ENCODE data around the gene GPX5. TPM values are rescaled to one million over a fixed set of nuclear protein-coding genes. Genes with fewer than 3 reads are reported as not detected.

The GPX5 gene
- total and polyA plus RNA-seq, 7 donors, result not detected

GRCh38 chr6:28523241-28523622 is 2.4 kb upstream of the GPX5 start:
- DNase-seq, result no peak
- H3K36me3 ChIP-seq, result no peaks in the 10 kb centered on the region
- 22 to 23% methylated on average over 3 of the region's 3 CpGs for WGBS, 2 donors
- H3K9me3 ChIP-seq, result no peaks in the 10 kb centered on the region
- no peaks in the 10 kb centered on the region for H3K4me1 ChIP-seq
- intact Hi-C loops (cut with DNase I), result no loop called here
- H3K27me3 ChIP-seq, result peaks cover 0 to under 1% (median 0%) of the 10 kb centered on the region in 3 donors
- no peak overlapping the region for H3K4me3 ChIP-seq
- TF ChIP-seq POLR2AphosphoS5 (IDR thresholded peaks at IDR 0.05), result no peak
- no peak for TF ChIP-seq CTCF (IDR thresholded peaks at IDR 0.05)
- no peak for TF ChIP-seq POLR2A (IDR thresholded peaks at IDR 0.05)
- no peak for TF ChIP-seq EP300 (IDR thresholded peaks at IDR 0.05)
- no peak overlapping the region for H3K27ac ChIP-seq

DNA sequence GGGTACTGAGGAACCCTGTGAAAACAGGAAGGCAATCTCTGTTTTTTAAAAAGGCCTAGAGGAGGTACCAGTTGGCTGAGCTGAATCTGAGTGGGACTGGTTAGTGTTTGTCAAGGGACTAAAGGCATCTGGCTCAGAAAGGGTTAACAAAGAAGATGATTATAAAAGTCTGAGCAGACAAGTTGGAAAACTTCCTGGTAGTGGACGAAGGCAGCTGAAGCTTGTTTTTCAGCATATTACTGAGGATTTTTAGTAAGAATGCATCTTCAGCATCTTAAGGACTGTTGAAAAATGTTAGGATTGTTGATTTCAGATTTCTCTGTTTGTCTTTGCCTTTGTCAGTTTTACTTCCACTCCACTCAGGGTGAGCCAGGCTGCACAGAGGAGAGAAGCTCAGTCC is 5.1 kb downstream of the GPX5 start:
- 5 to 14% methylated on average over 1 of the region's 1 CpG for WGBS, 2 donors
- intact Hi-C loops (cut with DNase I), result no loop called here
- Histone ChIP-seq H3K4me3 (no peak overlapping the region), H3K27me3 (peaks cover 0 to 10% (median 0%) of the 10 kb centered on the region in 3 donors), H3K36me3 (no peaks in the 10 kb centered on the region), H3K4me1 (no peaks in the 10 kb centered on the region), H3K27ac (no peak overlapping the region), H3K9me3 (no peaks in the 10 kb centered on the region)
- TF ChIP-seq EP300 (IDR thresholded peaks at IDR 0.05), result no peak
- no peak for TF ChIP-seq POLR2A (IDR thresholded peaks at IDR 0.05)
- no peak for TF ChIP-seq CTCF (IDR thresholded peaks at IDR 0.05)
- no peak for TF ChIP-seq POLR2AphosphoS5 (IDR thresholded peaks at IDR 0.05)
- no peak for DNase-seq

GRCh38 chr6:28531479-28532128 is 5.9 kb downstream of the GPX5 start:
- intact Hi-C loops (cut with DNase I), result no loop called here

GRCh38 chr6:28534306-28534705 is 8.6 kb downstream of the GPX5 start:
- WGBS, 2 donors, result 70 to 71% methylated on average over 3 of the region's 3 CpGs

More at GRCh38 chr6:28531479-28532128, 5.9 kb downstream of the GPX5 start:
- Histone ChIP-seq H3K27ac (no peak overlapping the region), H3K9me3 (no peaks in the 10 kb centered on the region), H3K36me3 (no peaks in the 10 kb centered on the region), H3K27me3 (peaks cover 0 to 19% (median 0%) of the 10 kb centered on the region in 3 donors), H3K4me3 (no peak overlapping the region), H3K4me1 (no peaks in the 10 kb centered on the region)
- DNase-seq, result no peak
- WGBS, 2 donors, result 74 to 77% methylated on average over 7 of the region's 7 CpGs
- TF ChIP-seq EP300 (IDR thresholded peaks at IDR 0.05) (no peak), POLR2A (IDR thresholded peaks at IDR 0.05) (no peak), CTCF (IDR thresholded peaks at IDR 0.05) (no peak), POLR2AphosphoS5 (IDR thresholded peaks at IDR 0.05) (no peak)

GRCh38 chr6:28534875-28535274 is 9.2 kb downstream of the GPX5 start:
- peaks cover 0 to 41% (median 0%) of the 10 kb centered on the region in 3 donors for H3K27me3 ChIP-seq
- intact Hi-C loops (cut with DNase I), result no loop called here
- no peaks in the 10 kb centered on the region for H3K4me1 ChIP-seq
- no peak overlapping the region for H3K4me3 ChIP-seq
- no peak for DNase-seq
- no peaks in the 10 kb centered on the region for H3K36me3 ChIP-seq
- no peaks in the 10 kb centered on the region for H3K9me3 ChIP-seq
- H3K27ac ChIP-seq, result no peak overlapping the region
- WGBS, 2 donors, result 18 to 54% methylated on average over 2 of the region's 2 CpGs
- TF ChIP-seq CTCF (IDR thresholded peaks at IDR 0.05) (no peak), EP300 (IDR thresholded peaks at IDR 0.05) (no peak), POLR2A (IDR thresholded peaks at IDR 0.05) (no peak), POLR2AphosphoS5 (IDR thresholded peaks at IDR 0.05) (no peak)

More at GRCh38 chr6:28534306-28534705, 8.6 kb downstream of the GPX5 start:
- Histone ChIP-seq H3K36me3 (no peaks in the 10 kb centered on the region), H3K27ac (no peak overlapping the region), H3K4me3 (no peak overlapping the region), H3K4me1 (no peaks in the 10 kb centered on the region), H3K27me3 (peaks cover 0 to 42% (median 0%) of the 10 kb centered on the region in 3 donors), H3K9me3 (no peaks in the 10 kb centered on the region)
- TF ChIP-seq EP300 (IDR thresholded peaks at IDR 0.05), result no peak
- no peak for TF ChIP-seq POLR2AphosphoS5 (IDR thresholded peaks at IDR 0.05)
- intact Hi-C loops (cut with DNase I), result no loop called here
- DNase-seq, result no peak
